Measurements from ENCODE around the gene EHMT1.

DNA sequence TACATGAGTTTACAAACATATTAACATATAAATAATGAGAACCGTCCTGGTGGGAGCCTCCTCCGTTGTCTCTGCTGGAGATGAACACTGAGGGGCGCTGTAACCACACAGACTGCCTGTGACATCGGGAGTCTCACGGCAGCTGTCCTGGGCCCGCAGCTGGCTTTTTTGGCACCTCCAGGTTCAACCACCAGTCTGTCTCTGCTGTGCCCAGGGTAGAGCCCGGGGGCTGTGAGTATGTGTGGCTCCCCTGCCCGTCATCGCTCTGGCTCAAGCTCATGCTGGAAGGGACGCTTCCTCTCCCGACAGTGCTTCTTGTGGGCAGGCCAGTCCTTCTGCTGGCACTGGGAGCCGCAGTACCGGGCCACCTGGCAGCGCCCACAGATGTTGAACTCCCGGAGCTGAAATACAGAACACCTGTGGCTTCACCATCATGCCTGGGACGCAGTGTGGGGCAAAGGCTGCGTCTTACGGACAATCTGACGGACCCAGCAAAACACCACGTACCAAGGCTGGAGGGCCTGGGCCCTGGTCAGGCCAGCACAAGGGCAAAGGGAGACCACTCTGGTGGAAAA is 36.4 kb upstream of the EHMT1 start:
- TF ChIP-seq, protein P1, sequence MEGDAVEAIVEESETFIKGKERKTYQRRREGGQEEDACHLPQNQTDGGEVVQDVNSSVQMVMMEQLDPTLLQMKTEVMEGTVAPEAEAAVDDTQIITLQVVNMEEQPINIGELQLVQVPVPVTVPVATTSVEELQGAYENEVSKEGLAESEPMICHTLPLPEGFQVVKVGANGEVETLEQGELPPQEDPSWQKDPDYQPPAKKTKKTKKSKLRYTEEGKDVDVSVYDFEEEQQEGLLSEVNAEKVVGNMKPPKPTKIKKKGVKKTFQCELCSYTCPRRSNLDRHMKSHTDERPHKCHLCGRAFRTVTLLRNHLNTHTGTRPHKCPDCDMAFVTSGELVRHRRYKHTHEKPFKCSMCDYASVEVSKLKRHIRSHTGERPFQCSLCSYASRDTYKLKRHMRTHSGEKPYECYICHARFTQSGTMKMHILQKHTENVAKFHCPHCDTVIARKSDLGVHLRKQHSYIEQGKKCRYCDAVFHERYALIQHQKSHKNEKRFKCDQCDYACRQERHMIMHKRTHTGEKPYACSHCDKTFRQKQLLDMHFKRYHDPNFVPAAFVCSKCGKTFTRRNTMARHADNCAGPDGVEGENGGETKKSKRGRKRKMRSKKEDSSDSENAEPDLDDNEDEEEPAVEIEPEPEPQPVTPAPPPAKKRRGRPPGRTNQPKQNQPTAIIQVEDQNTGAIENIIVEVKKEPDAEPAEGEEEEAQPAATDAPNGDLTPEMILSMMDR (IDR thresholded peaks at IDR 0.05), result no peak
- TF ChIP-seq EZH2 (IDR thresholded peaks at IDR 0.05; ENCODE audit: borderline replicate concordance, insufficient read depth, low read depth, low read length, poor library complexity, severe bottlenecking), result no peak
